ENCODE results near the gene PSMA2. TPM values are rescaled to one million over a fixed set of nuclear protein-coding genes. Genes with fewer than 3 reads are reported as not detected.
"Not testable (repeated sequence)": the region's sequence is repeated elsewhere in the genome, so short reads cannot be mapped to it uniquely, and the experiment has no call there.

PSMA2 gene
- total RNA-seq, 2 donors from 2014 or later: 189 to 198 TPM

GRCh38 chr7:42885183-42885582, 46.8 kb downstream of the PSMA2 start:
- ATAC-seq; H3K9me3 Mint-ChIP-seq; H3K27ac Mint-ChIP-seq; DNase-seq (ENCODE audit: low spot score in 2 of 2): not testable (repeated sequence)
- H3K36me3 Mint-ChIP-seq: peaks cover 0 to 12% of the 10 kb centered on the region in 2 donors

GRCh38 chr7:42883950-42884349, 48.0 kb downstream of the PSMA2 start:
- DNase-seq (ENCODE audit: low spot score in 2 of 2): no peak
- H3K9me3 Mint-ChIP-seq: no peaks in the 10 kb centered on the region
- H3K36me3 Mint-ChIP-seq: peaks cover 0 to 11% of the 10 kb centered on the region in 2 donors
- H3K27ac Mint-ChIP-seq: no peak overlapping the region
- ATAC-seq: no peak

- DNase-seq (ENCODE audit: low spot score in 2 of 2) (no peak), ATAC-seq (no peak)
- no peaks in the 10 kb centered on the region for H3K9me3 Mint-ChIP-seq
- no peaks in the 10 kb centered on the region for H3K36me3 Mint-ChIP-seq
- no peak overlapping the region for H3K27ac Mint-ChIP-seq
These were observed 51.6 kb downstream of the PSMA2 start for GRCh38 chr7:42880392-42880791.

GRCh38 chr7:42878303-42878702, 53.7 kb downstream of the PSMA2 start:
- ATAC-seq (no peak), DNase-seq (ENCODE audit: low spot score in 2 of 2) (no peak)
- H3K27ac Mint-ChIP-seq: no peak overlapping the region
- no peaks in the 10 kb centered on the region for H3K36me3 Mint-ChIP-seq
- no peaks in the 10 kb centered on the region for H3K9me3 Mint-ChIP-seq

GRCh38 chr7:42877862-42878261, 54.1 kb downstream of the PSMA2 start:
- ATAC-seq (no peak), DNase-seq (ENCODE audit: low spot score in 2 of 2) (no peak)
- no peaks in the 10 kb centered on the region for H3K9me3 Mint-ChIP-seq
- H3K36me3 Mint-ChIP-seq: no peaks in the 10 kb centered on the region
- H3K27ac Mint-ChIP-seq: no peak overlapping the region

- Mint-ChIP-seq H3K9me3 (no peaks in the 10 kb centered on the region), H3K27ac (no peak overlapping the region), H3K36me3 (no peaks in the 10 kb centered on the region)
- peak; percentile 46 to 74 for ATAC-seq
- peak in 1 of 2 donors; percentile 67 for DNase-seq (ENCODE audit: low spot score in 2 of 2)
These were observed 55.5 kb downstream of the PSMA2 start for GRCh38 chr7:42876182-42877068.

- peak in 1 of 2 donors; percentile 58 for DNase-seq (ENCODE audit: low spot score in 2 of 2)
- peak overlapping the region; percentile 74 to 88 for H3K27ac Mint-ChIP-seq
- ATAC-seq: peak; percentile 97 to 99
- H3K9me3 Mint-ChIP-seq: peaks cover 4 to 17% of the 10 kb centered on the region in 2 donors
- H3K36me3 Mint-ChIP-seq: peaks cover 5 to 39% of the 10 kb centered on the region in 2 donors
These were observed 62.6 kb downstream of the PSMA2 start for GRCh38 chr7:42869131-42870020.

GRCh38 chr7:42868480-42868879, 63.5 kb downstream of the PSMA2 start:
- peaks cover 13 to 47% of the 10 kb centered on the region in 2 donors for H3K36me3 Mint-ChIP-seq
- H3K9me3 Mint-ChIP-seq: peaks cover 12 to 26% of the 10 kb centered on the region in 2 donors
- H3K27ac Mint-ChIP-seq: peak overlapping the region in 1 of 2 donors; percentile 74
- ATAC-seq (no peak), DNase-seq (ENCODE audit: low spot score in 2 of 2) (no peak)

Other genes starting within 250 kb of the PSMA2 start
- gene C7orf25, start 20.1 kb downstream of the PSMA2 start, total RNA-seq: 1 to 10 TPM; 1.7 to 3.9 TPM
- 10 to 100 TPM; 57.2 to 68.4 TPM for gene MRPL32, start 202 bp upstream of the PSMA2 start, total RNA-seq
- not detected for gene HECW1, start 180.5 kb upstream of the PSMA2 start, total RNA-seq

All from activated naive CD4-positive, alpha-beta T cell treated with anti-CD3 and anti-CD28 coated beads, Interleukin-2, amount 50 U/mL, for 72 hours (primary cell).